ENCODE data around the gene MS4A12.

- no peak for TF ChIP-seq CTCF (IDR thresholded peaks at IDR 0.05 in 4 of 5, conservative IDR thresholded peaks at IDR 0.05 in 1 of 5)
- no peak for TF ChIP-seq POLR2A (IDR thresholded peaks at IDR 0.05)
Observed at GRCh38 chr11:60482361-60482760, 10.2 kb upstream of the MS4A12 start.

Data from gastrocnemius medialis (tissue), 4 donors.